ENCODE measurements around the gene PARD3B. TPM values are rescaled to one million over a fixed set of nuclear protein-coding genes. Genes with fewer than 3 reads are reported as not detected.

Gene PARD3B
- total RNA-seq, 1 experiment from 2014 or later: 7.6 TPM

- no peaks in the 10 kb centered on the region for H3K9me3 ChIP-seq (ENCODE audit: insufficient read depth, low read depth)
- BruUV-seq (replicated peaks): no TSS peak
- H3K27ac ChIP-seq: no peak overlapping the region
- H3K4me3 ChIP-seq: no peak overlapping the region
- no peaks in the 10 kb centered on the region for H4K20me1 ChIP-seq (ENCODE audit: insufficient read depth)
- no peaks in the 10 kb centered on the region for H3K36me3 ChIP-seq (ENCODE audit: low read depth)
- CTCF ChIA-PET: no interaction called here
- POLR2A ChIA-PET (ENCODE audit: unreplicated experiment): no interaction called here
- TF ChIP-seq CTCF (conservative IDR thresholded peaks at IDR 0.05) (no peak), EZH2 (IDR thresholded peaks at IDR 0.05; ENCODE audit: low read depth) (no peak)
- H2AFZ ChIP-seq: no peak overlapping the region
- H3F3A ChIP-seq (ENCODE audit: insufficient read depth, low read depth): no peaks in the 10 kb centered on the region
- no peaks in the 10 kb centered on the region for H3K27me3 ChIP-seq (ENCODE audit: insufficient read depth, low read depth)
- no peaks in the 10 kb centered on the region for H3K9me2 ChIP-seq (ENCODE audit: insufficient read depth)
- no peaks in the 10 kb centered on the region for H3K79me2 ChIP-seq (ENCODE audit: low read depth)
- H3K4me1 ChIP-seq (replicated peaks; ENCODE audit: insufficient read depth): no peaks in the 10 kb centered on the region
- intact Hi-C loops (cut with micrococcal nuclease; ENCODE audit: unreplicated experiment): no loop called here
- no peak overlapping the region for H3K4me2 ChIP-seq
- no peak for DNase-seq
Observed at GRCh38 chr2:205613970-205614559, 1068.8 kb downstream of the PARD3B start.

- TF ChIP-seq EZH2 (IDR thresholded peaks at IDR 0.05; ENCODE audit: low read depth) (no peak), CTCF (conservative IDR thresholded peaks at IDR 0.05) (no peak)
- no peak for DNase-seq
- Histone ChIP-seq H3K4me2 (no peak overlapping the region), H3K27me3 (ENCODE audit: insufficient read depth, low read depth) (no peaks in the 10 kb centered on the region), H3K9me3 (ENCODE audit: insufficient read depth, low read depth) (no peaks in the 10 kb centered on the region), H3K79me2 (ENCODE audit: low read depth) (no peaks in the 10 kb centered on the region), H3F3A (ENCODE audit: insufficient read depth, low read depth) (no peaks in the 10 kb centered on the region), H3K27ac (no peak overlapping the region), H3K9me2 (ENCODE audit: insufficient read depth) (no peaks in the 10 kb centered on the region), H4K20me1 (ENCODE audit: insufficient read depth) (no peaks in the 10 kb centered on the region), H2AFZ (no peak overlapping the region), H3K4me1 (replicated peaks; ENCODE audit: insufficient read depth) (no peaks in the 10 kb centered on the region), H3K36me3 (ENCODE audit: low read depth) (no peaks in the 10 kb centered on the region), H3K4me3 (no peak overlapping the region)
- BruUV-seq (replicated peaks): no TSS peak
- intact Hi-C loops (cut with micrococcal nuclease; ENCODE audit: unreplicated experiment): no loop called here
- ChIA-PET CTCF (no interaction called here), POLR2A (ENCODE audit: unreplicated experiment) (no interaction called here)
Observed at GRCh38 chr2:205614965-205615364, 1069.7 kb downstream of the PARD3B start.

GRCh38 chr2:205617905-205618304 is 1072.6 kb downstream of the PARD3B start:
- H3F3A ChIP-seq (ENCODE audit: insufficient read depth, low read depth): no peaks in the 10 kb centered on the region
- H3K9me2 ChIP-seq (ENCODE audit: insufficient read depth): no peaks in the 10 kb centered on the region
- no peak for TF ChIP-seq CTCF (conservative IDR thresholded peaks at IDR 0.05)
- no peak for TF ChIP-seq EZH2 (IDR thresholded peaks at IDR 0.05; ENCODE audit: low read depth)
- ChIA-PET CTCF (no interaction called here), POLR2A (ENCODE audit: unreplicated experiment) (no interaction called here)
- H4K20me1 ChIP-seq (ENCODE audit: insufficient read depth): no peaks in the 10 kb centered on the region
- H3K27ac ChIP-seq: no peak overlapping the region
- no peaks in the 10 kb centered on the region for H3K79me2 ChIP-seq (ENCODE audit: low read depth)
- no peaks in the 10 kb centered on the region for H3K27me3 ChIP-seq (ENCODE audit: insufficient read depth, low read depth)
- no peaks in the 10 kb centered on the region for H3K9me3 ChIP-seq (ENCODE audit: insufficient read depth, low read depth)
- no TSS peak for BruUV-seq (replicated peaks)
- no peak overlapping the region for H3K4me3 ChIP-seq
- intact Hi-C loops (cut with micrococcal nuclease; ENCODE audit: unreplicated experiment): no loop called here
- no peaks in the 10 kb centered on the region for H3K36me3 ChIP-seq (ENCODE audit: low read depth)
- DNase-seq: peak in 1 of 2 experiments; percentile 50
- H2AFZ ChIP-seq: no peak overlapping the region
- H3K4me2 ChIP-seq: no peak overlapping the region
- no peaks in the 10 kb centered on the region for H3K4me1 ChIP-seq (replicated peaks; ENCODE audit: insufficient read depth)

Data from PC-9 (cell line).